HepG2 (cell line): ENCODE results near the gene NAPG. TPM values are rescaled to one million over a fixed set of nuclear protein-coding genes. Genes with fewer than 3 reads are reported as not detected.

ENCODE experiments used
- ATAC-seq: fragments of 200-7000 bp; cut with Tn5 transposase; 3 replicates; pipeline ENCODE4 v1.9.1; 2020; ENCODE audit warnings: mild to moderate bottlenecking, moderate library complexity
- BruUV-seq: library from RNA; stranded (reverse); fragments of 400-500 nt; replicated peaks from 2 replicates; lab custom pipeline; 2021; lab: Mats Ljungman, UMichigan
- CTCF ChIA-PET: fragments of 300-600 bp; formaldehyde crosslinking; extraction: SDS; loops from one replicate; lab custom pipeline; 2021; ENCODE audit warnings: low total read pairs, inconsistent platforms, low intra/inter-chr PET ratio; lab: Yijun Ruan, JAX
- POLR2A ChIA-PET: fragments of 350-600 bp; sonication (Branson Sonifier 250); formaldehyde crosslinking; loops from one replicate; lab custom pipeline; 2020; ENCODE audit warnings: antibody characterized with exemption, inconsistent platforms; lab: Yijun Ruan, JAX
- DNase-seq: peaks from one replicate; pipeline ENCODE4 v3.0.0-alpha.2; 2015; ENCODE audit warnings: low spot score
- FAIRE-seq: peaks from 3 replicates; lab custom pipeline; 2011; peaks lifted over from hg19 to GRCh38; lab: Jason Lieb, UNC
- H2AFZ ChIP-seq: one replicate; pipeline ENCODE4 v1.6.1; 2011; ENCODE audit warnings: low read length, inconsistent platforms
- H3K27ac ChIP-seq: fragments of 300-600 bp; 3 replicates; pipeline ENCODE4 v1.8.0; 2011; ENCODE audit warnings: mixed run types, mild to moderate bottlenecking, mixed read lengths, low read length, inconsistent platforms; ENCODE audit not compliant: insufficient read depth; ENCODE audit errors: extremely low read length
- H3K27me3 ChIP-seq, 2 experiments: fragments of 200-600 bp in 1 of 2; 2 replicates in 1 of 2; 3 replicates in 1 of 2; pipeline versions ENCODE4 v1.6.0 to v1.8.0; 2011; ENCODE audit warnings: low read length in 2 of 2, mild to moderate bottlenecking in 2 of 2, moderate library complexity in 2 of 2, inconsistent platforms in 1 of 2; ENCODE audit not compliant: insufficient read depth in 2 of 2, control insufficient read depth in 1 of 2
- H3K36me3 ChIP-seq, 2 experiments: fragments of 200-600 bp in 1 of 2; replicated peaks in 1 of 2; 2 replicates in 1 of 2; 3 replicates in 1 of 2; pipeline versions ENCODE4 v1.5.1 to v1.8.0; 2011; ENCODE audit warnings: low read length in 2 of 2, inconsistent platforms in 1 of 2; ENCODE audit not compliant: insufficient read depth in 2 of 2, control insufficient read depth in 1 of 2
- H3K4me1 ChIP-seq: 2 replicates; pipeline ENCODE4 v1.5.1; 2012; ENCODE audit warnings: low read length, inconsistent platforms; ENCODE audit not compliant: insufficient read depth
- H3K4me2 ChIP-seq: 2 replicates; pipeline ENCODE4 v1.6.0; 2011; ENCODE audit warnings: low read depth, low read length, inconsistent platforms
- H3K4me3 ChIP-seq, 3 experiments: fragments of 200-600 bp in 1 of 3; sonication (generic), shearing (Covaris generic) in 1 of 3; replicated peaks in 1 of 3; 2 replicates each; pipeline ENCODE4 v1.5.1; 2011 to 2016; ENCODE audit warnings: low read length in 3 of 3, inconsistent platforms in 2 of 3, low read depth in 2 of 3, mild to moderate bottlenecking in 2 of 3, control low read depth in 1 of 3, mixed read lengths in 1 of 3; ENCODE audit not compliant: insufficient read depth in 1 of 3
- H3K79me2 ChIP-seq: one replicate; pipeline ENCODE4 v1.6.1; 2011; ENCODE audit warnings: low read length, inconsistent platforms; ENCODE audit not compliant: insufficient read depth
- H3K9ac ChIP-seq: 2 replicates; pipeline ENCODE4 v1.6.0; 2011; ENCODE audit warnings: mild to moderate bottlenecking, low read depth, low read length, inconsistent platforms; ENCODE audit not compliant: insufficient read depth
- H3K9me3 ChIP-seq: 2 replicates; pipeline ENCODE4 v1.5.1; 2012; ENCODE audit warnings: mild to moderate bottlenecking, low read length
- H4K20me1 ChIP-seq: 2 replicates; pipeline ENCODE4 v1.6.0; 2011; ENCODE audit warnings: inconsistent platforms, mild to moderate bottlenecking, low read length, moderate library complexity; ENCODE audit not compliant: insufficient read depth
- AKNA ChIP-seq: sonication (generic); formaldehyde crosslinking; IDR thresholded peaks from 2 replicates; pipeline ENCODE4 v1.4.0; 2020; ENCODE audit warnings: missing genetic modification reagents, borderline replicate concordance
- FOXJ3 ChIP-seq: sonication (generic); formaldehyde crosslinking; IDR thresholded peaks from 2 replicates; pipeline ENCODE4 v1.4.0; 2020; ENCODE audit warnings: missing genetic modification reagents, mild to moderate bottlenecking, borderline replicate concordance
- KAT8 ChIP-seq: IDR thresholded peaks from 2 replicates; pipeline ENCODE4 v1.6.1; 2016; ENCODE audit warnings: missing genetic modification reagents, missing compliant biosample characterization
- PHF5A ChIP-seq: IDR thresholded peaks from one replicate; pipeline ENCODE4 v1.6.1; 2018; ENCODE audit warnings: low read depth, missing genetic modification reagents; ENCODE audit not compliant: unreplicated experiment
- RFX1 ChIP-seq: fragments of 450-650 bp; IDR thresholded peaks from 2 replicates; pipeline ENCODE4 v1.6.1; 2017
- SIN3B ChIP-seq: fragments of 150-350 bp; IDR thresholded peaks from 2 replicates; pipeline ENCODE4 v1.6.1; 2014; ENCODE audit warnings: low read length
- SMC3 ChIP-seq: IDR thresholded peaks from 2 replicates; pipeline ENCODE4 v1.6.1; 2011; ENCODE audit warnings: low read length, improper control_type of control experiment
- STAG1 ChIP-seq: sonication (generic); formaldehyde crosslinking; IDR thresholded peaks from 2 replicates; pipeline ENCODE4 v1.4.0; 2020; ENCODE audit warnings: missing genetic modification reagents
- ZNF510 ChIP-seq: sonication (generic); formaldehyde crosslinking; IDR thresholded peaks from 2 replicates; pipeline ENCODE4 v1.4.0; 2020; ENCODE audit warnings: low read depth, mild to moderate bottlenecking, missing genetic modification reagents
- ZNF780A ChIP-seq: sonication (generic); formaldehyde crosslinking; IDR thresholded peaks from 2 replicates; pipeline ENCODE4 v1.8.0; 2022; ENCODE audit warnings: mild to moderate bottlenecking, missing genetic modification reagents, moderate library complexity
- WGBS: methylation state at CpG from one replicate; pipeline ENCODE4 v1.1.6; 2017; ENCODE audit warnings: low lambda C conversion rate; 5-methylcytosine and 5-hydroxymethylcytosine counted together
- in situ Hi-C: cut with HindIII; loops from 2 replicates; pipeline ENCODE4 v1.10.0; 2017; ENCODE audit warnings: low pct_unique_long_range_greater_than_20kb; ENCODE audit not compliant: extremely low pct_ligation_motif_present
- intact Hi-C: fragments of 100-400 bp; cut with micrococcal nuclease; formaldehyde crosslinking; loops from one replicate; pipeline ENCODE4 v1.10.0; 2022; ENCODE audit not compliant: unreplicated experiment
- polyA plus RNA-seq, 8 experiments: library from polyadenylated mRNA; depleted of rRNA in 3 of 8; stranded (reverse) in 7 of 8; unstranded in 1 of 8; fragments of >200 nt; fragmentation: Illumina TruSeq in 4 of 8; extraction: Trizol in 4 of 8; gene quantifications; 2 replicates each; pipeline versions ENCODE4 v1.2.1 to v1.2.3, GENCODE V29; 2011 to 2016; ENCODE audit warnings: low read depth in 4 of 8, missing spikeins in 1 of 8, mixed read lengths in 1 of 8; ENCODE audit not compliant: insufficient read depth in 1 of 8
- total RNA-seq, 5 experiments: library from RNA; depleted of rRNA; stranded (reverse); fragments of >200 nt; fragmentation: Illumina TruSeq; extraction: Trizol; gene quantifications; 2 replicates each; pipeline ENCODE4 v1.2.3, GENCODE V29; 2016; ENCODE audit warnings: low read depth in 1 of 5
- TF ChIP-seq, protein P1 (sequence below): sonication (generic); formaldehyde crosslinking; IDR thresholded peaks from 2 replicates; pipeline ENCODE4 v1.4.0; 2020; ENCODE audit warnings: missing genetic modification reagents, borderline replicate concordance

The NAPG gene
- total and polyA plus RNA-seq, 2 of the 13 experiments (the other 11 are each of a cell fraction or from before 2014, with no cell fraction given) = 19.8 to 34.4 TPM

GRCh38 chr18:10519999-10520935 lies 5.6 kb upstream of the NAPG start (continued):
- TF ChIP-seq ZNF780A = no peak
- TF ChIP-seq PHF5A (CRISPR knock-in tag) = no peak
- no peak for TF ChIP-seq KAT8 (CRISPR knock-in tag)
- TF ChIP-seq STAG1 (CRISPR knock-in tag) = peak; percentile 97
- TF ChIP-seq AKNA = no peak
- TF ChIP-seq, all 625 proteins: peak for 20

GRCh38 chr18:10521566-10521965 lies 4.3 kb upstream of the NAPG start:
- ATAC-seq = no peak
- Histone ChIP-seq H3K79me2 (peaks cover 4% of the 10 kb centered on the region), H2AFZ (peak overlapping the region; percentile 34), H3K4me2 (no peak overlapping the region), H3K27ac (no peak overlapping the region), H3K36me3 (no peaks in the 10 kb centered on the region), H4K20me1 (peaks cover 3% of the 10 kb centered on the region; the same call in 1 of the 2 replicates), H3K9me3 (no peaks in the 10 kb centered on the region), H3K4me3 (no peak overlapping the region), H3K27me3 (peaks cover 0 to 4% of the 10 kb centered on the region in 2 experiments; a peak in 2 of 5 replicates), H3K9ac (no peak overlapping the region), H3K4me1 (peaks cover 35% of the 10 kb centered on the region)
- no TSS peak for BruUV-seq
- CTCF ChIA-PET = no interaction called here
- no peak for TF ChIP-seq SIN3B
- no peak for TF ChIP-seq FOXJ3 (CRISPR knock-in tag)
- TF ChIP-seq ZNF510 = no peak
- TF ChIP-seq RFX1 = no peak
- TF ChIP-seq, protein P1, sequence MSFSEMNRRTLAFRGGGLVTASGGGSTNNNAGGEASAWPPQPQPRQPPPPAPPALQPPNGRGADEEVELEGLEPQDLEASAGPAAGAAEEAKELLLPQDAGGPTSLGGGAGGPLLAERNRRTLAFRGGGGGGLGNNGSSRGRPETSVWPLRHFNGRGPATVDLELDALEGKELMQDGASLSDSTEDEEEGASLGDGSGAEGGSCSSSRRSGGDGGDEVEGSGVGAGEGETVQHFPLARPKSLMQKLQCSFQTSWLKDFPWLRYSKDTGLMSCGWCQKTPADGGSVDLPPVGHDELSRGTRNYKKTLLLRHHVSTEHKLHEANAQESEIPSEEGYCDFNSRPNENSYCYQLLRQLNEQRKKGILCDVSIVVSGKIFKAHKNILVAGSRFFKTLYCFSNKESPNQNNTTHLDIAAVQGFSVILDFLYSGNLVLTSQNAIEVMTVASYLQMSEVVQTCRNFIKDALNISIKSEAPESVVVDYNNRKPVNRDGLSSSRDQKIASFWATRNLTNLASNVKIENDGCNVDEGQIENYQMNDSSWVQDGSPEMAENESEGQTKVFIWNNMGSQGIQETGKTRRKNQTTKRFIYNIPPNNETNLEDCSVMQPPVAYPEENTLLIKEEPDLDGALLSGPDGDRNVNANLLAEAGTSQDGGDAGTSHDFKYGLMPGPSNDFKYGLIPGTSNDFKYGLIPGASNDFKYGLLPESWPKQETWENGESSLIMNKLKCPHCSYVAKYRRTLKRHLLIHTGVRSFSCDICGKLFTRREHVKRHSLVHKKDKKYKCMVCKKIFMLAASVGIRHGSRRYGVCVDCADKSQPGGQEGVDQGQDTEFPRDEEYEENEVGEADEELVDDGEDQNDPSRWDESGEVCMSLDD = no peak
- TF ChIP-seq SMC3 = no peak
- no peak for DNase-seq
- intact Hi-C loops (no loop called here), in situ Hi-C loops (loop anchor here (5.0 kb wide), 1 partner anchor 549 kb away; no protein-coding TSS in a partner anchor)
- POLR2A ChIA-PET = no interaction called here
- no peak for FAIRE-seq
- WGBS = 24% methylated on average over 8 of the region's 8 CpGs
